Smooth muscle cell of bladder (primary cell): ENCODE measurements around the gene ZNF726. TPM values are rescaled to one million over a fixed set of nuclear protein-coding genes. Genes with fewer than 3 reads are reported as not detected.

ENCODE experiments used
- total RNA-seq: library from RNA; depleted of rRNA; stranded (reverse); fragments of >200 nt; gene quantifications from 2 replicates; pipeline ENCODE4 v1.2.3, GENCODE V29; 2014

Gene ZNF726
- 0.46 and 0.85 TPM in 2 replicates for total RNA-seq

DNA sequence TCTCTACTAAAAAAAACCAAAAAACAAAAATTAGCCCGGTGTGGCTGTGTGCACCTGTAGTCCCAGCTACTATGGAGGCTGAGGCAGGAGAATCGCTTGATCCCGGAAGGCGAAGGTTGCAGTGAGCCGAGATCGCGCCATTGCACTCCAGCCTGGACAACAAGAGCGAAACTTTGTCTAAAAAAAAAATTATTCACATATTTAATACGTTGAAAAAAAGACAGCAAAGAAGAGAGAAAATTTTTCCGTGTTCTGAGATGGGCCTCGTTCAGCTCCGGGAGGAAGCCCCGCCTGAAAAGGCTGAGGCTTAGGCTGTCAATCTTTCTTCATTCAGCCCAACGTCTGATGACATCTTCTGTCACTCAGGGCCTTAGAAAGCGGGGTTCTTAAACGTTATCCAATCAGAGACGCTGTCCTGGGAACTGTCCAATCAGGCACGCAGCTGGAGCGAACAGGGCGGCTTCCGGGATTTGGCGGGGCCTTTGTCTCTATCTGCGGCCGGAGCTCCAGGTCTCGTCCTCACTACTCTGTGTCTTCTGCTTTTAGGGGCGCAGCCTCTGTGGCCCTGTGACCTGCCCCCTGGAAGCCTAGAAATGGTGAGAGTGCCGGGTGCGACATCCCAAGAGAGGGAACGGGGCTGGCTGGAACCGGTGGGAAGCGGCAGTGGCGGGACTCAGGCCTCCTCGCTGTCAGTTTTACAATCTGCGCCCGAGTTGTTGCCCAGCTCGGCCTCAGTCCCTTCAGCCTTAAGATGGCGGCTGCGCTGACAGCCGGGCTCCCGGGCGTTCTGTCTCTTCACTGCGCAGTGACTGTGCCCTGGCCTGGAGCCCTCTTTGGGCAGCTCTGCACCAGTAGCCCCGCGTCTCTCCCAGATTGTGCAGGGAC, at the start of gene ZNF726:
Gene ZNF726, plus strand, starts transcription at position 485 of the 885 bp plus-strand sequence. Its CDS starts 109 bp downstream, at position 594.

Other genes with a start within 250 kb of the ZNF726 start
- 3.3 and 3.5 TPM in 2 replicates for gene ZNF675, start 227.7 kb upstream of the ZNF726 start, total RNA-seq
- gene ZNF681, start 156.0 kb upstream of the ZNF726 start, total RNA-seq: 0.28 TPM in 2 replicates
- 6.9 and 7.3 TPM in 2 replicates for gene ZNF254, start 172.3 kb downstream of the ZNF726 start, total RNA-seq